Heart left ventricle (tissue), 16 donors: Measurements from ENCODE around the gene INPP4A. TPM values are rescaled to one million over a fixed set of nuclear protein-coding genes. Genes with fewer than 3 reads are reported as not detected.

Source experiments
- ATAC-seq, 4 donors: fragments of 200-7000 bp; cut with Tn5 transposase; one replicate each; pipeline ENCODE4 v1.9.1; 2020 to 2022; ENCODE audit warnings: moderate library complexity in 4 of 4, mild to moderate bottlenecking in 3 of 4, moderate number of reproducible peaks in 1 of 4
- DNase-seq, 5 donors: peaks; one replicate each; pipeline ENCODE4 v3.0.0-alpha.2; 2020
- H3K27ac ChIP-seq, 12 donors: fragments of 200-600 bp; sonication (generic) in 4 of 12; one replicate each; pipeline versions ENCODE4 v1.5.0 to v1.8.0; 2016 to 2022; ENCODE audit warnings: mild to moderate bottlenecking in 2 of 12
- H3K27me3 ChIP-seq, 9 donors: fragments of 200-600 bp; sonication (generic) in 2 of 9; one replicate each; pipeline versions ENCODE4 v1.5.1 to v1.8.0; 2016 to 2022; ENCODE audit warnings: mild to moderate bottlenecking in 3 of 9
- H3K36me3 ChIP-seq, 9 donors: fragments of 200-600 bp; sonication (generic) in 2 of 9; one replicate each; pipeline versions ENCODE4 v1.5.0 to v1.8.0; 2018 to 2022; ENCODE audit warnings: mild to moderate bottlenecking in 2 of 9
- H3K4me1 ChIP-seq, 12 donors: fragments of 200-600 bp; sonication (generic) in 4 of 12; one replicate each; pipeline versions ENCODE4 v1.5.0 to v1.8.0; 2016 to 2022; ENCODE audit warnings: mild to moderate bottlenecking in 3 of 12
- H3K4me3 ChIP-seq, 12 donors: fragments of 200-600 bp; sonication (generic) in 4 of 12; one replicate each; pipeline versions ENCODE4 v1.5.0 to v1.8.0; 2017 to 2022; ENCODE audit warnings: mild to moderate bottlenecking in 9 of 12, moderate library complexity in 4 of 12
- H3K9me3 ChIP-seq, 12 donors: fragments of 200-600 bp; sonication (generic) in 4 of 12; one replicate each; pipeline versions ENCODE4 v1.5.0 to v1.8.0; 2016 to 2022; ENCODE audit warnings: mild to moderate bottlenecking in 1 of 12
- POLR2A ChIP-seq, 2 donors: fragments of 450-650 bp; IDR thresholded peaks; one replicate each; pipeline ENCODE4 v1.6.1; 2017; ENCODE audit warnings: antibody characterized with exemption in 2 of 2, mild to moderate bottlenecking in 2 of 2, moderate library complexity in 2 of 2
- WGBS, 4 donors: extraction: QIAGEN DNeasy Blood & Tissue Kit in 2 of 4; methylation state at CpG; one replicate each; pipeline versions ENCODE4 v1.1.5 to v1.1.7; 2013 to 2018; 5-methylcytosine and 5-hydroxymethylcytosine counted together
- intact Hi-C, 10 donors: fragments of 100-400 bp; cut with DNase I; formaldehyde crosslinking; loops; one replicate each; pipeline versions ENCODE4 v1.11.1 to v1.14.2; 2022
- polyA plus RNA-seq, 2 donors: library from polyadenylated mRNA; stranded (reverse); fragments of 200-250 nt; gene quantifications; one replicate each; pipeline ENCODE4 v1.2.3, GENCODE V29; 2013
- total RNA-seq, 9 donors: library from RNA; depleted of rRNA in 2 of 9; stranded (reverse); fragments of >200 nt in 2 of 9; fragmentation: NEBNext Ultra II Directional in 3 of 9; extraction: Animal tissue kit (Norgen Biotek cat#: 25700) in 3 of 9; gene quantifications; one replicate each; pipeline versions ENCODE4 v1.1.0 to v1.2.4, GENCODE V29; 2016 to 2023
- TF ChIP-seq, protein P1 (sequence below), 12 donors: fragments of 200-600 bp; sonication (generic) in 4 of 12; IDR thresholded peaks; one replicate each; pipeline versions ENCODE4 v1.5.0 to v1.8.0; 2018 to 2022; ENCODE audit warnings: antibody characterized with exemption in 12 of 12, mild to moderate bottlenecking in 5 of 12
- donor health status: ischemic (EF 13 %, LVEDD 7.1; RV severe dilation, severe dysfunction).
- donor health status: healthy with polysubstance abuse.
- donor health status: DM: no; HTN: yes; CAD: no.
- donor health status: DM: no; HTN: no; CAD: no.
- donor health status: ischemic (EF 25% LVEDD 6.9; RV normal size, moderate dysfunction).
- donor health status: ischemic (EF 25% LVEDD 5.7; RV mildly dilated, moderate dysfunction).
- donor health status: healthy.
- donor health status: DM: yes; HTN: yes; CAD: no.
- donor health status: ischemic (EF 35%, LVEDD 5.7; RV mildly dilated, moderate dysfunction).
- donor health status: nonischemic (EF 11% LVEDD 7.7; RV severe dilation, severe dysfunction).
- donor health status: DM: yes; HTN: yes; CAD: no.
- donor health status: PGD.
- donor health status: ischemic (EF 29% LVEDD 5.4; RV normal size, mild dysfunction).
- donor health status: nonischemic (EF 23%, LVEDD 6.1; RV moderate dilation, normal function).

The INPP4A gene
- total and polyA plus RNA-seq, 11 donors, result 5.1 to 30.5 (median 20.3) TPM

DNA sequence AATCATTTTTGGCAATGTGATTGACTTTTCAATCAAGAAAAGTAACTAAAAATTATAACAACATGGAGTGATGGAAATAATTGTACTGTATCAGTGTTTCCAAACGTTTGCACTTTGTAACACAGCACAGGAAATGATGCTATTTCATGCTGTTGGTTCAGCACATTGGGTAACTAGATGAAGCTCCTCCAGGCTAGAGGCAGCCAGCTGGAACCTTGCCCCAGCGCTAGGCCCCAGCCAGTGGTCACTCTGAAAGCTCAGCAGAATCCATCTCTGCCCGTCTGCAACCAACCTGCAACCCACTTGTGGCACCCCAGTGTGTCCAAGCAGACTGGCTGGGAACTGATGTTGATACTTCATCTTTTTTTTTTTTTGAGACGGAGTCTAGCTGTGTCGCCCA lies 179.0 kb downstream of the INPP4A start:
- Histone ChIP-seq H3K27me3 (no peaks in the 10 kb centered on the region), H3K4me3 (no peak overlapping the region), H3K9me3 (no peaks in the 10 kb centered on the region), H3K4me1 (peaks cover 0 to 8% (median 0%) of the 10 kb centered on the region in 12 donors), H3K36me3 (peaks cover 0 to 67% (median 30%) of the 10 kb centered on the region in 9 donors), H3K27ac (no peak overlapping the region)
- TF ChIP-seq, protein P1, sequence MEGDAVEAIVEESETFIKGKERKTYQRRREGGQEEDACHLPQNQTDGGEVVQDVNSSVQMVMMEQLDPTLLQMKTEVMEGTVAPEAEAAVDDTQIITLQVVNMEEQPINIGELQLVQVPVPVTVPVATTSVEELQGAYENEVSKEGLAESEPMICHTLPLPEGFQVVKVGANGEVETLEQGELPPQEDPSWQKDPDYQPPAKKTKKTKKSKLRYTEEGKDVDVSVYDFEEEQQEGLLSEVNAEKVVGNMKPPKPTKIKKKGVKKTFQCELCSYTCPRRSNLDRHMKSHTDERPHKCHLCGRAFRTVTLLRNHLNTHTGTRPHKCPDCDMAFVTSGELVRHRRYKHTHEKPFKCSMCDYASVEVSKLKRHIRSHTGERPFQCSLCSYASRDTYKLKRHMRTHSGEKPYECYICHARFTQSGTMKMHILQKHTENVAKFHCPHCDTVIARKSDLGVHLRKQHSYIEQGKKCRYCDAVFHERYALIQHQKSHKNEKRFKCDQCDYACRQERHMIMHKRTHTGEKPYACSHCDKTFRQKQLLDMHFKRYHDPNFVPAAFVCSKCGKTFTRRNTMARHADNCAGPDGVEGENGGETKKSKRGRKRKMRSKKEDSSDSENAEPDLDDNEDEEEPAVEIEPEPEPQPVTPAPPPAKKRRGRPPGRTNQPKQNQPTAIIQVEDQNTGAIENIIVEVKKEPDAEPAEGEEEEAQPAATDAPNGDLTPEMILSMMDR (IDR thresholded peaks at IDR 0.05), result no peak
- TF ChIP-seq POLR2A (IDR thresholded peaks at IDR 0.05), result no peak
- peak in 2 of 5 donors; percentile 49 to 74 for DNase-seq
- 75 to 83% (median 79%) methylated on average over 5 of the region's 5 CpGs for WGBS, 4 donors
- ATAC-seq, result peak; percentile 49 to 78 (median 68)
- intact Hi-C loops, result no loop called here

DNA sequence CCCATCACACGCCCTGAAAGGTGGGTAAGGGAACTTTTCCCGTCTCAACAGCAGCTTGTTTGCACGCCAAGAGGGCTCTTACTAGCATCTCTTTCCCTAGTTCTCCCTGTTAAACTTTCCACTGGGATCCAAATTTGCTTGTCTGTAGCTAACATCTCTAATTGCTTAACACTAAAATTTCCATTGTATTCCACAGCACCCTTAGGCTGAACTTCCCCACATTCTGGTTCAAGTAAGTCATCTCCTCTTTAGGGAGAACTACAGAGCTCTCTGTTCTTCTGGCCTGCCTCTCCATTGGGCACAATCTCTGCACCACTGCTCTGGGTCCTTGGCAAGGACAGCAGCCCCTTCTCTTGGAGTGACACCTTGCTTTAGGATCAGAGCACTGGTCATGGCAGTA lies 187.7 kb downstream of the INPP4A start:
- H3K4me3 ChIP-seq, result no peak overlapping the region
- DNase-seq (no peak), ATAC-seq (no peak)
- H3K4me1 ChIP-seq, result no peaks in the 10 kb centered on the region
- TF ChIP-seq, protein P1 (IDR thresholded peaks at IDR 0.05), result no peak
- no peak for TF ChIP-seq POLR2A (IDR thresholded peaks at IDR 0.05)
- no peak overlapping the region for H3K27ac ChIP-seq
- peaks cover 0 to 93% (median 61%) of the 10 kb centered on the region in 9 donors for H3K36me3 ChIP-seq
- WGBS, 4 donors, result 89 to 94% (median 92%) methylated on average over 3 of the region's 3 CpGs
- no peaks in the 10 kb centered on the region for H3K9me3 ChIP-seq
- intact Hi-C loops, result no loop called here
- no peaks in the 10 kb centered on the region for H3K27me3 ChIP-seq

DNA sequence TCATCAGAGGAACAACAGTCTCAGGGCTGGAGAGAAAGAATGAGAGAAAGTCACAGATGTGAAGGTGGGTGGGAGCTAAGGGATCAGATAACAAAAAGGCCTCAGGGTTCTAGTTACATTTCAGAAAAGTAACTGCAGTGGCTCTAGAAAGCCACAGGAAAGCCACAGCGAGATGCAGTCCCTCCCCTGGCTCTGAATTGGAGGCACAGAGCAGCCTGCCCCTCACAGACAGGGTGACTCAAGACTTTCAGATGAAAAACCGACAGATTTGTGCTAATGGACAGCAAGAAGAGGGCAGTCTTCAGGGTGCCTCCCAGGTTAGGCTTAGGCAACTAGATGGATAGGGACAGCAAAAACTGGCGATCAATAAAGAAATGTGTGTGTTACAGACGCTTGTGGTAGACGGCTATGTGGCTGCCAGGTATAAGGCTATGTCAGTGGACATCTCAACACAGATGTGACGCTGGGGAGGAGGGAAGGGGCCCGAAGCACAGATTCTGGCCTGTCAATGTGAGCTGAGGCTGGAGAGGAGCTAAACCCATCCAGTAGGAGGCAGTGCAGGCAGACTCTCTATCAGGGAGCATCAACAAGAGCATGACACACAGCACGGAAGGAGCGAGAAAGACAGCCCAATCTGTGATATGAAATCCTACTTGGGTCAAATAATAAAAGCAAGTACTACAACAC lies 189.9 kb downstream of the INPP4A start:
- H3K4me3 ChIP-seq, result no peak overlapping the region
- intact Hi-C loops, result no loop called here
- DNase-seq (no peak), ATAC-seq (no peak)
- TF ChIP-seq POLR2A (IDR thresholded peaks at IDR 0.05), result no peak
- no peaks in the 10 kb centered on the region for H3K9me3 ChIP-seq
- peak overlapping the region in 1 of 12 donors; percentile 30 for H3K27ac ChIP-seq
- peaks cover 0 to 100% (median 79%) of the 10 kb centered on the region in 9 donors for H3K36me3 ChIP-seq
- H3K27me3 ChIP-seq, result no peaks in the 10 kb centered on the region
- H3K4me1 ChIP-seq, result no peaks in the 10 kb centered on the region
- 78 to 85% (median 82%) methylated on average over 9 of the region's 9 CpGs for WGBS, 4 donors

DNA sequence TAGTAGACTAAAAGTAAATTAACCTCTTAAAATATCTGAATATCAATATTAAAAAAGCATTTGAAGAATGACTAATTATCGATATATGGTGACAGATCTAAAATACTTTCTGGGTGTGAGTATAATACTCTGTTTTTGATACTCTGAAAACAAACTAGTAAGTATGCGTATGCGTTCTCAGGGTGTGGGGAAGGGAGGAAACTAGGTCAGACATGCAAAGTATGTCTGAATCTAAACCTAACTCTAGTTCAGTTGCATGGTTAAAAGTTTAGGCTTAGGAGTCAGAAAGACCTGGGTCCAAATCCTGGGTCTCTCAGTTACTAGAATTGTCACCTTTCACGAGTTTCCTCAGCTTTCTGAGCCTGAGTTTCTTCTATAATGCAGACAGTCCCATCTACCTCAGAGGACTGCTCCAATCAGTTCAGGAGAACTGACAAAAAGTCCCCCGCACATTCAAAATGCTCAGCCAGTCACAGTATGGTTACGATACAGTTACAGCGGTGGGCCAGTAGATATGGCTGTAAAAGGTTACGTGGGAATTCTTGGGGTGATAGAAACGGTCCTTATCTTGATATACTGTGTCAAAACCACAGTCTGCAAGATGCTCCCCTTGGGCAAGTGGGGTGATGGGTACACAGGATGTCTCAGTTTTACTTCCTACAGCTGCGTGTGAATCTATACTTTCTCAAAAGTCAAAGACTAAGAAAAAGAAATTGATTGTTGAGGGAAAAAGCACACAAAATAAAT lies 192.9 kb downstream of the INPP4A start:
- DNase-seq (no peak), ATAC-seq (no peak)
- Histone ChIP-seq H3K9me3 (no peaks in the 10 kb centered on the region), H3K27ac (peak overlapping the region in 1 of 12 donors; percentile 32), H3K27me3 (no peaks in the 10 kb centered on the region), H3K4me1 (no peaks in the 10 kb centered on the region), H3K36me3 (peaks cover 0 to 98% (median 77%) of the 10 kb centered on the region in 9 donors), H3K4me3 (no peak overlapping the region)
- WGBS, 4 donors, result 83 to 88% (median 87%) methylated on average over 10 of the region's 10 CpGs
- intact Hi-C loops, result no loop called here
- TF ChIP-seq POLR2A (IDR thresholded peaks at IDR 0.05), result no peak
- TF ChIP-seq, protein P1 (IDR thresholded peaks at IDR 0.05), result no peak
